Liver (tissue), 9 donors: ENCODE results near the gene DAPK3. TPM values are rescaled to one million over a fixed set of nuclear protein-coding genes. Genes with fewer than 3 reads are reported as not detected.

Experiments used
- DNase-seq: peaks from one replicate; pipeline ENCODE4 v3.0.0-alpha.2; 2017; ENCODE audit warnings: low spot score
- H3K27ac ChIP-seq, 2 donors: one replicate each; pipeline ENCODE4 v1.7.0; 2013; ENCODE audit warnings: inconsistent platforms in 2 of 2, low read length in 2 of 2, control low read depth in 1 of 2, low read depth in 1 of 2, mild to moderate bottlenecking in 1 of 2
- H3K27me3 ChIP-seq, 4 donors: one replicate each; pipeline versions ENCODE4 v1.6.1 to v1.7.0; 2013; ENCODE audit warnings: low read length in 3 of 4, inconsistent platforms in 1 of 4, mild to moderate bottlenecking in 1 of 4, moderate library complexity in 1 of 4; ENCODE audit not compliant: control insufficient read depth in 4 of 4, insufficient read depth in 4 of 4
- H3K36me3 ChIP-seq, 4 donors: one replicate each; pipeline versions ENCODE4 v1.6.1 to v1.7.0; 2013; ENCODE audit warnings: low read length in 3 of 4, mild to moderate bottlenecking in 3 of 4, low read depth in 1 of 4, moderate library complexity in 1 of 4; ENCODE audit not compliant: control insufficient read depth in 4 of 4, insufficient read depth in 3 of 4
- H3K4me1 ChIP-seq, 4 donors: one replicate each; pipeline versions ENCODE4 v1.6.1 to v1.7.0; 2013; ENCODE audit warnings: low read length in 3 of 4, mild to moderate bottlenecking in 3 of 4, moderate library complexity in 1 of 4; ENCODE audit not compliant: control insufficient read depth in 4 of 4, insufficient read depth in 4 of 4
- H3K4me3 ChIP-seq, 3 donors: one replicate each; pipeline versions ENCODE4 v1.6.1 to v1.7.0; 2013; ENCODE audit warnings: low read length in 3 of 3, control low read depth in 1 of 3, low read depth in 1 of 3, mild to moderate bottlenecking in 1 of 3
- H3K9ac ChIP-seq, 2 donors: one replicate each; pipeline ENCODE4 v1.7.0; 2013; ENCODE audit warnings: low read length in 2 of 2, mild to moderate bottlenecking in 2 of 2, moderate library complexity in 2 of 2, control low read depth in 1 of 2, low read depth in 1 of 2
- H3K9me3 ChIP-seq, 4 donors: one replicate each; pipeline versions ENCODE4 v1.6.1 to v1.7.0; 2013; ENCODE audit warnings: low read length in 3 of 4; ENCODE audit not compliant: control insufficient read depth in 4 of 4
- CTCF ChIP-seq: fragments of 150-350 bp; IDR thresholded peaks from 2 replicates; pipeline ENCODE4 v1.5.1; 2017; ENCODE audit warnings: improper control_type of control experiment, low read depth, low read length; ENCODE audit not compliant: missing input control
- FOXA1 ChIP-seq: IDR thresholded peaks from 2 replicates; pipeline ENCODE4 v1.6.1; 2016; ENCODE audit warnings: antibody characterized with exemption
- GABPA ChIP-seq, 2 donors: IDR thresholded peaks in 1 of 2; conservative IDR thresholded peaks in 1 of 2; 2 replicates each; pipeline ENCODE4 v1.6.1; 2016; ENCODE audit warnings: antibody characterized with exemption in 2 of 2, mild to moderate bottlenecking in 1 of 2, moderate library complexity in 1 of 2
- HNF4A ChIP-seq, 2 donors: conservative IDR thresholded peaks; 2 replicates each; pipeline ENCODE4 v1.6.1; 2016; ENCODE audit warnings: antibody characterized with exemption in 2 of 2, mild to moderate bottlenecking in 2 of 2
- HNF4G ChIP-seq: IDR thresholded peaks from 2 replicates; pipeline ENCODE4 v1.6.1; 2016; ENCODE audit warnings: antibody characterized with exemption
- MAX ChIP-seq: IDR thresholded peaks from 2 replicates; pipeline ENCODE4 v1.6.1; 2016; ENCODE audit warnings: antibody characterized with exemption
- NR2F2 ChIP-seq: IDR thresholded peaks from 2 replicates; pipeline ENCODE4 v1.6.1; 2016; ENCODE audit warnings: antibody characterized with exemption
- REST ChIP-seq: IDR thresholded peaks from 2 replicates; pipeline ENCODE4 v1.6.1; 2016; ENCODE audit warnings: antibody characterized with exemption, mild to moderate bottlenecking
- RXRA ChIP-seq, 2 donors: IDR thresholded peaks; 2 replicates each; pipeline ENCODE4 v1.6.1; 2017 to 2018; ENCODE audit warnings: antibody characterized with exemption in 2 of 2, mild to moderate bottlenecking in 1 of 2
- SP1 ChIP-seq: IDR thresholded peaks from 2 replicates; pipeline ENCODE4 v1.6.1; 2018; ENCODE audit warnings: antibody characterized with exemption, mild to moderate bottlenecking
- TAF1 ChIP-seq: conservative IDR thresholded peaks from 2 replicates; pipeline ENCODE4 v1.6.1; 2016; ENCODE audit warnings: antibody characterized with exemption, mild to moderate bottlenecking
- WGBS: extraction: QIAGEN DNeasy Blood & Tissue Kit; methylation state at CpG from one replicate; pipeline ENCODE4 v1.1.7; 2013; 5-methylcytosine and 5-hydroxymethylcytosine counted together
- polyA plus RNA-seq, 2 donors: library from polyadenylated mRNA; stranded (reverse) in 1 of 2; unstranded in 1 of 2; fragments of 200-250 nt in 1 of 2; fragments of >200 nt in 1 of 2; fragmentation: Nextera tagmentation in 1 of 2; extraction: Ambion mirVana in 1 of 2; gene quantifications; one replicate each; pipeline versions ENCODE4 v1.2.1 to v1.2.3, GENCODE V29; 2013 to 2015
- total RNA-seq, 2 donors: library from RNA; depleted of rRNA; stranded (reverse); fragments of >200 nt; gene quantifications; one replicate each; pipeline ENCODE4 v1.2.3, GENCODE V29; 2014
- TF ChIP-seq, protein P1 (sequence below): IDR thresholded peaks from 2 replicates; pipeline ENCODE4 v1.6.1; 2016; ENCODE audit warnings: antibody characterized with exemption
- donor health status: healthy.
- donor health status: healthy.
- donor health status: healthy.
- donor health status: healthy.
- donor health status: healthy.

Gene DAPK3
- total and polyA plus RNA-seq, 4 donors: 3.0 to 29.5 (median 23.8) TPM

DNA sequence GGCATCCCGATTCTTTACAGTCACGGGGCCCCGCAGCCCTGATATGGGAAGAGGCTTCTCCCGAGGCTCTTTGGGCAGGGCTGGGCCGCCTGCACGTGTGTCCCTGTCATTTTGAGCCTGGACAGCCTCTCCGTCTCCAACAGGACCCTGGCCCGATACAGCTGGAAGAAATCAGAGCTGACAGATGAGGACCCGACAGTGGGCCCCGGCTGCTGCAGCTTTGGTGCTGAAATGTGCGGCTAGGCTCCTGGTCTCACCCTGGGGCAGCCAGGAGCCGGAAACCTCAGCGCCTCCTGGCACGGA lies 39.9 kb upstream of the DAPK3 start:
- DNase-seq: no peak
- TF ChIP-seq MAX (no peak), TAF1 (no peak), GABPA (IDR thresholded peaks at IDR 0.05 in 1 of 2, conservative IDR thresholded peaks at IDR 0.05 in 1 of 2) (no peak), RXRA (IDR thresholded peaks at IDR 0.05) (no peak), SP1 (no peak), FOXA1 (no peak), REST (no peak)
- TF ChIP-seq, protein P1, sequence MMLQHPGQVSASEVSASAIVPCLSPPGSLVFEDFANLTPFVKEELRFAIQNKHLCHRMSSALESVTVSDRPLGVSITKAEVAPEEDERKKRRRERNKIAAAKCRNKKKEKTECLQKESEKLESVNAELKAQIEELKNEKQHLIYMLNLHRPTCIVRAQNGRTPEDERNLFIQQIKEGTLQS: no peak

GRCh38 chr19:4009990-4010807 lies 39.3 kb upstream of the DAPK3 start:
- Histone ChIP-seq H3K9me3 (no peaks in the 10 kb centered on the region), H3K9ac (no peak overlapping the region), H3K4me1 (peaks cover 26 to 73% (median 52%) of the 10 kb centered on the region in 4 donors), H3K36me3 (peaks cover 0 to 12% (median 8%) of the 10 kb centered on the region in 4 donors), H3K4me3 (no peak overlapping the region), H3K27ac (no peak overlapping the region), H3K27me3 (no peaks in the 10 kb centered on the region)
- DNase-seq: no peak
- WGBS: 78% methylated on average over 24 of the region's 24 CpGs
- TF ChIP-seq GABPA (IDR thresholded peaks at IDR 0.05 in 1 of 2, conservative IDR thresholded peaks at IDR 0.05 in 1 of 2): no peak
- TF ChIP-seq CTCF: no peak
- no peak for TF ChIP-seq REST
- TF ChIP-seq RXRA (IDR thresholded peaks at IDR 0.05): no peak
- no peak for TF ChIP-seq FOXA1
- TF ChIP-seq HNF4A (conservative IDR thresholded peaks at IDR 0.05): no peak
- TF ChIP-seq MAX: no peak
- TF ChIP-seq SP1: no peak
- no peak for TF ChIP-seq HNF4G
- TF ChIP-seq NR2F2: no peak
- TF ChIP-seq, protein P1: no peak
- no peak for TF ChIP-seq TAF1

More for the DNA sequence above, 39.9 kb upstream of the DAPK3 start:
- WGBS: 85% methylated on average over 14 of the region's 14 CpGs
- Histone ChIP-seq H3K9me3 (no peaks in the 10 kb centered on the region), H3K27ac (peak overlapping the region in 1 of 2 donors; percentile 53), H3K27me3 (no peaks in the 10 kb centered on the region), H3K4me1 (peaks cover 26 to 78% (median 54%) of the 10 kb centered on the region in 4 donors), H3K36me3 (peaks cover 0 to 15% (median 9%) of the 10 kb centered on the region in 4 donors), H3K4me3 (no peak overlapping the region), H3K9ac (no peak overlapping the region)
